HG02943 (cell line): ENCODE measurements around the gene NFKBIE.

Experiments used
- ATAC-seq: cut with Tn5 transposase; IDR thresholded peaks from one replicate; pipeline ENCODE4 v1.9.1; 2021; ENCODE audit warnings: mild to moderate bottlenecking, low read depth, moderate library complexity; ENCODE audit not compliant: unreplicated experiment

Gene NFKBIE

DNA sequence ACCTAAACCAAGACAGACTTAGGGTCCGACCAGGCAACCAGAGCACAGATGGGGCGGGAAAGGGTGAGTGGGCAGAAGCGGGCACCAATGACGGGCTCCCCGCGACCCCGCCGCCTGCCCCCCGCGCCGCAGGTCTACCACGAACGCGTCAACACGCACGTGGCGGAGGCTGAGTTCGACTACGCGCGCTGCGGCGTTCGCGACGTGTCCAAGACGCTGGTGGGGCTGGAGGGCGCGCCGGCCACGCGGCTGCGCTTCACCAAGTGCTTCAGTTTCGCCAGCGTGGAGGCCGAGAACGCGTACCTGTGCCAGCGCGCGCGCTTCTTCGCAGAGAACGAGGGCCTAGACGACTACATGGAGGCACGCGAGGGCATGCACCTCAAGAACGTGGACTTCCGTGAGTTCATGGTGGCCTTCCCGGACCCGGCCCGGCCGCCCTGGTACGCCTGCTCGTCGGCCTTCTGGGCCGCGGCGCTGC, 10.0 kb upstream of the NFKBIE start:
- ATAC-seq = no peak

DNA sequence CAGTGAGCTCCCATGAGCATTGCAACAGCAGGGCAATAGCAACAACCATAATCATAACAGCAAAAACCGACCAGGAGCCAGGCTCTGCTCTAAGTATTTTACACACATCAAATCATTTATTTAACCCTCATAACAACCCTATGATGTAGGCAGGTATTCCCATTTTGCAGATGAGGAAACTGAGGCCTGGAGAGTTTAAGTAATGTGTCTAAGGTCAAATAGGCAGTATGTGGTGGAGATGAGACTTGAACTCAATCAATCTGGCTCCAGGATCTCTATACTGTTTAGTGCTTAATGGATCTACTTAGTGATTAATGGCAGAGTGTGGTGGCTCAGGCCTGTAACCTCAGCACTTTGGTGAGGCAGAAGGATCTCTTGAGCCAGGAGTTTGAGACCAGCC, 8.3 kb upstream of the NFKBIE start:
- ATAC-seq = no peak

DNA sequence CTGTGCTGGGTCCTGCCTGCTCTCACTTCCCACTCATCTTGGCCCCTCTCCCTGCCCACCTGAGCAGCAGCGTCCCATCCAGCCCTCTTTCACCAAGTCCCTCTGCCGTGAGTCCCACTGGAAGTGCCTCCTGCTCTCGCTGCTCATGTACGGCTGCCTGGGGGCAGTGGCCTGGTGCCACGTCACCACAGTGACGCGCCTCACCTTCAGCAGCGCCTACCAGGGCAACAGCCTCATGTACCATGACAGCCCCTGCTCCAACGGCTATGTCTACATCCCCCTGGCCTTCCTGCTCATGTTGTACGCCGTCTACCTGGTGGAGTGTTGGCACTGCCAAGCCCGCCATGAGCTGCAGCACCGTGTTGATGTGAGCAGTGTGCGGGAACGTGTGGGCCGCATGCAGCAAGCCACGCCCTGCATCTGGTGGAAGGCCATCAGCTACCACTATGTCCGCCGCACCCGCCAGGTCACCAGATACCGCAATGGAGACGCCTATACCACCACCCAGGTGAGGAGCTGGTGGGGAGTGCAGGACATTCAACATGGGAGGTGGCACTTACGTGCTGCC, 7.7 kb upstream of the NFKBIE start:
- no peak for ATAC-seq

DNA sequence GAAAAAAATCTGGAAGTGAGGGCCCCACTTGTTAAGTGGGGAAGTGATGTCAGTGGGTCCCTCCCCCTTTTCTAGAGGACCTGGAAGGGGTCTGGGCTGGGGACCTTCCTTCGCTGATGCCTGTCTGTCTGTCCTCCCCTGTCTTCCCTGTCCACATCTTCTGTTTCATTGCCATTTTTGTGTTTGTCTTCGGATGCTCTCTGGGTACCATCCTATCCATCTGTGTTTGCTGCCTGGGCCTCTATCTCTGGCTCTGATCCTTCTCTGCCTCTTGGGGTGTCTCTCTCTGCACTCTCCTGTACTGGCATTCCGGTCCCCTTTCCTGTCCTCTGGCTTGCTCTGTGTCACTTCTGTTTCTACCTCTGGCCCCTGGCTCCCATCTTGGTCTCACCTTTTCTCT, 7.2 kb upstream of the NFKBIE start:
- no peak for ATAC-seq

DNA sequence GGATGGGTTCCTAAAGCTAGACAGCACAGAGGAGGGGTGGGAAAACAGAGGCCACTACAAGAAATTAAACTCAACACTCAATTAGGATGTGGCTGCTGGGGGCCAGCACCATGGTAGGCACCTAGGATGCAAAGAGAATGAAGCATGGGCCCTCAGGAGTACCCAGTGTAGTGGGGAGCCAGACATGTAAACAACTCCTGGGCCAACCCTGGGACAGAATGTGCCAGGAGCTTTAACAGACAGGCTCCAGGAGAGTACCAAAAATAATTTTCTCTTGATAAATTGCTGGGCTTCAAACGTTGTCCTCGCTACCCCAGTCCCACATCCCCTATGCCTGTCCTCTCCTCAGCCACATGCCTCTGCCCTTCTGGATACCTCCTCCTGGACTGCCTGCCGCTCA, 6.6 kb upstream of the NFKBIE start:
- ATAC-seq = no peak

DNA sequence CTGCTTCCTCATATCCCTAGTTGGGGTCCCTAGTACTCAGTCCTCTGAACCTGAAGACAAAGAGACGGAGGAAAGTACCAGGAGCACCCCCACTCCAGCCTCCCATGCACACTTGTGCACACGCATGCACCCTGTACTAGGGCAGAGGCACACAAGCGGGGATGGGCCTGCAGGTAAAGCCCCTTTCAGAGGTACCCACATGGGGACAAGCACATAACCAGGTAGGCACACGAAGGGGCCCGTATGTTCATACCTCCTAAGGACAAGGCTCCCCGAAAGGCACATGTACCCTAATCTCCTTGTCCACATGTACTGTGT, 6.0 kb upstream of the NFKBIE start:
- no peak for ATAC-seq

DNA sequence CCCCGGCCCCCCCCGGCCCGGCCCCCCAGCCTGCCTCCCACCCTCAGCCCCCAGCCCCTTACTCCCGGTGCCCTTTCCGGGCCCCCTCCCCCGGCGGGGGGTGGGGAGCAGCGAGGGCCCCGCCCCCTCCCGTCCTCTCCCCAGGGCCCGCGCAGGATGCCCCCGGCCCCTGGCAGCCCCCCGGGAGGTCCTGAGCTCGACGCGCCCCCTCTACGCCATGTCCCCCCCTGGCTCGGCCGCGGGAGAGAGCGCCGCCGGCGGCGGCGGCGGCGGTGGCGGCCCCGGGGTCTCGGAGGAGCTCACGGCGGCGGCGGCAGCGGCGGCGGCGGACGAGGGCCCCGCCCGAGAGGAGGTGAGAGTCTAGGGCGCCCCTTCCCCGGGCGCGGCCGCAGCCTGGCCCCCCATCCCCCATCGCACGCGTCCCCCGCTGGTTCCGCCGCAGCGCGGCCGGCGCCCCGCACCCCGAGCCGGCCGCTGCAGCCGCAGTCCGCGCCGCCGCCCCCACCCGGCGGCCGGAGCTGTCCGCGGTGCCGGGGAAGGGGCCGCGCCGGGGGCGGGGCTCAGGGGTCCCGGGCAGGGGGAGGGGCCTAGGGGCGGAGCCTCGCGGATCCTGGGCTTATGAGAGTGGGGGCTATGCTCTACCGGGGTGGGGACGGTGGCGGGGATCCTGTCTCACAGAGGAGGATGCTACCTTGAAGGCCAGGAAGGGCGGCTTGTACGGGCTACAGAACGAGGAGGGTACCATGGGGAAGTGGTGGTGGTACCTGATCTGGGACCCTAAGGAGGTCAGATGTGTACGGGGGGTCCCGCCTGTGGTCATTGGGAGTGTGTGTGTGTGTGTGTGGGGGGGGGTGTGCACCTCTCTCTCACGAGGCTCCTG, 5.4 kb upstream of the NFKBIE start:
- no peak for ATAC-seq

DNA sequence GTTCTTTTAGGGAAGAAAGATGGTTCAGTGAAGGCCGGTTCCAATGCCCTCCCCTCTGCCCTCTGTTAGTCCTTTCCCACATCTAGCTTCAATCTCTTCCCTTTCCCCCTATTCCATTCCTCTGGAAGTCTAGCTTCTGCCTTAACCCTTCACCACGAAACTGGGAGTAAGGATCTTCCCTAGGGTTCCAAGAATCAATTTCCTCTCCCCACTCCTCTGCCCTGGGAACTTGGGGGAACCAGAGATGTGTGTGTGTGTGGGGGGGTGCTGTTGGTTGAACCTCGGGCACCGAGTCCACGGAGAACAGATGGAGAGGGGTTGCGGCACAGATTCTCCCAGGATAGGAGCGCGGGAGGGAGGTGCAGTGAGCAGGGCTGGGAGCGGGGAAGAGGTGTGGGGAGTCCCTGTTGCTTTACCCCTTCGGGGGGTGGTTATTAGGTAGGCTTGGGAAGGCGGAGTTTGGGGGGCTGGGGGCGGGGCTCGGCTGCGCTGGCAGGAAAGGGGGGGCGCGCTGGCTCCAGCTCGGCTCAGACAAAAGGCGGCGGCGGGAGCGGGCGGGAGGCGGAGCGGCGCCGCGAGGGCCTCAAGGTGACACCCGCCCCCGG, 4.7 kb upstream of the NFKBIE start, which contains the start of gene TMEM151B:
Gene TMEM151B (plus strand): TSS at position 530 of the 605 bp plus-strand sequence. CDS start 293 bp downstream, outside the sequence.
- ATAC-seq = no peak

DNA sequence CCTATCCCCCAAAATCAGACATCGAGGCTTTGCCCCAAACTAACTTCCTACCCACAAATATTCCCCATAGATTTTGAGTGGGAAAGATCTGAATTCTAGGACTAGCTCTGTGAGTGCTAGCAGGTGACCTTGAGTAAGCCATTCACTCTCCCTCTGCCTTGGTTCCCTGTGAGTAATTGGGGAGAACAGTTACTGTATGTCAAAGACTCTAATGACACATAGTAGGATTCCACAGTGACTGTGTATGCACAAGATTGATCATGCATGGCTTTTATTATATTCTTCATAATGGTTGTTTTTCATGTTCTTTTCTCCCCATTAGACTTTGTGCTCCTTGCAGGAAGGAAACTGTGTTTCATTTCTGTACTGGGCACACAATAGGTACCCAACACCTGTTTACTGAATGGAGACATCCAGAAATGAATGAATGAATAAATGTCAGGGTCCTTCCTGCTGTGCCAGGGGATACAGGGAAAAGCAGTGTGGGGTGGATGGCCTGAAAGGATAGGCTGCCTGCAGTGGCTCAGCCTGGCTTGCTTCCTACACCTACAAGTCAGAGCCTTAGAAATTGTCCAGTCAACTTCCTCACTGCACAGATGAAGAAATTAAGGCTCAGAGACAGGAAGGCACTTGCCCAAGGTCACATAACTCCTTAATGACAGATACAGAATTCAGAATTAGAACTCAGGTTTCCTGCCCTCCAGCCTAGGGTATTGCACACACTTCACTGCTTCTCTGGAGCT, 4.0 kb upstream of the NFKBIE start:
- ATAC-seq = no peak

DNA sequence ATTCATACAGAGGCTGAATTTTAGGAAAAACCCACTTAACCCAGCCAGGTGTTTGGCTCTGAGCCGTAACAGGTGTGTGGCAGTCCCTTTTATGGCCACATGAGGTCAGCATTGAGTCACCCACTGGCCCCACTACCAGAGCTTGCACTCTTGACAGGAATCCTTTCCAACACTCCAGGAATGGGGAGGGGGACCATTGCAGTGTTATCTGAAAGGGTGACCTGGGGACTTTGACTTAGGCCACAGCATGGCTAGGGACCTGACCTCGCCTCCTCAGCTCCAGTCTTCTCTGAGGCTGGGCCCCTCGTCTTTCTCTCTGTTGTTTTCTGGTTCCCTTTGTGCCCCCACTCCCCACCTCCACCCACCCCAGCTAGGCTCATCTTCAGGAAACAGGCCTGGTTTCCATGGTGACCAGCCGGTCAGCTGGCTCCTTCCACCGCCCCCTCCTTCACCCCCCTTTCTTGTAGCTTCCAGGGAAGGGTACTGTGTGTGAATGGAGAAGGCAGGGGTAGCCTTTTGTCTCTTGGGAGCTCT, 2.8 kb upstream of the NFKBIE start:
- ATAC-seq = no peak

DNA sequence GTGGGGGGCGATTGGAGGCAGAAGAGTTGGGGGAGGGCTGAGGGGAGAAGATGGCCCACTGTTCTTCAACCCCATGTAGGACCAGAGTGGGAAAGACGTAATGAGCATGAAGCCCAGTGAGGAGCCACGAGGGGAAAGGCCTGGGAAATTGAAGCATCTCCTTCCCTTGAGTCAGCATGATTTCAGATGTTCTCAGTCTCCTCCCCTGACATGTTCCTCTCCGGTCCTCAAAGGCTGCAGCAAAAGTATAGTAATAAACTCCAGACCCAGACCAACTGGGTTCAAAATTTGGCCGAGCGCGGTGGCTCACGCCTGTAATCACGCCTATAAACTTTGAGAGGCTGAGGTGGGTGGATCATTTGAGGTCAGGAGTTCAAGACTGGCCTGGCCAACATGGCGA, 1.9 kb upstream of the NFKBIE start:
- no peak for ATAC-seq

DNA sequence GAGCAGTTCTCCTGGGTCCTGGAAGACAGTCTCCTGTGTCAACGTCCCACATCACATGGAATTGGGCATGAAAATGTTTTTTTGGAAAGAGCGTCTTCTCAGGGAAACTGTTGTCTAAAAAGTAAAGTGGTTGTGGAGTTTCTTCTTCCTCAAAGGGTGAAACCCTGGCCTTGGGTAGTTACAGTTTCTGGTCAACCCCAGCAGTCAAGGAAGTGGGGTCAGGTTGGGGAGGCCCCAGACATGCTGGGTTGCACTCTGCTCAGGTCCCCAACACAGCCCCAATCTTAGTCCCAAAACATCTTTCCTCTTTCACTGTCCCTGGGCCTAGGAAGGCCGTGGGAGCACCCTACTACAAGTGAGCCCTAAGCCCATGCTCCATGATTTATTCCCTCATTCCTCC, 996 bp upstream of the NFKBIE start:
- ATAC-seq = no peak

DNA sequence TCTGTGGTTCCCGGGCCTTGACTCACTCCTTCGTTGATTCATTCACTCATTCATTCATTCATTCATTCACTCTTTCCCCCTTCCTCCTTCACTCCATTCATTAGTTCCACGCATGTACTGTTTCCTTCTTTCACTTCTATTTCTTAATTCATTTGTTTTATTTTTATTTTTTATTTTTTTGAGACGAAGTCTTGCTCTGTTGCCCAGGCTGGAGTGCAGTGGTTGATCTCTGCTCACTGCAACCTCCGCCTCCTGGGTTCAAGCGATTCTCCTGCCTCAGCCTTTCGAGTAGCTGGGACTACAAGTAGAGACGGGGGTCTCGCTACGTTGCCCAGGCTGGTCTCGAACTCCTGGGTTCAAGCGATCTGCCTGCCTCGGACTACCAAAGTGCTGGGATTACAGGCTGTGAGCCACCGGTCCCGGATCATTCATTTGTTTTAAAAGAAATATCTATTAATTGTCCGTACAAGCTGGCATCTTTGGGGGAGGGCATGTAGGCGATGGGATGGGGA, 427 bp upstream of the NFKBIE start:
- ATAC-seq = no peak

DNA sequence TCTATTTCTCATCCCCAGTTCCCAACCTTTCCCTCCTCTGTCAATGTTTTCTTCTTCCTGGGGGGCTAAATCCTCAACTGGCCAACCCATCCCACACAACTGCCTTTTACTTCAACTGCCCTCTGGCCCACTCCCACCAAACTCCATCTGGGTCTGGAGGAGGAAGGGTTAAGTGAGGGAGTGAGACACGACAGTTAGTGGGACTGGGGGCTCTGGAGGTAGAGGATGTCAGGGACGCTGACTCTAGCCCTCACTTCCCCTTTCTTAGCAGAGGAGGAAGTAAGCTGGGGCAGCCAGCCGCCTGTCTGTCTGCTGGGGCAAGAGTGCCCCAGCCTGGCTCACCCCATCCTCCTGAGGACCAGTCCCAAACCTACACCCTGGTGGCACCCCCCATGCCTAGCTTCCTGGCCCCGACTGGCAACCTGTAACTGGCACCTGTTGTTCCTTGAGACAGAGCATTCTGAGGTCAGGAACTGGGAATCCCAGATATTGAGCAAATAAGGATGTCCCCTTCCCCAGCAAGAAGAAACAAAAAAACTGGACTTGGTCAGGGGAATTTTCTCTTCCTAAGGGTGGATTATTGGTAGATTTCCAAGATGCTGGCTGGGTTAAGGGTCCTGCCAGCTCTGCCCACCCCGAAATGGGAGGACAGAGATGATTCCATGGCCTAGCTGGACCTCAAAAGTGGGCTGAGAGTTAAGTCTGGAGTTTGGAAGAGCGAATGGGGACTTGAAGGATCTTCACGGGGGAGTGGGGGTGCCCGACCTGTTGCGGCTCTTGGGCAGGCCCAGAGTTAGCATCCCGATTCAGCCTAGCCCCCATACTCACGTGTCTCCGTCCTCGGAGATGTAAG, 971 bp downstream of the NFKBIE start:
- peak; percentile 44 for ATAC-seq

DNA sequence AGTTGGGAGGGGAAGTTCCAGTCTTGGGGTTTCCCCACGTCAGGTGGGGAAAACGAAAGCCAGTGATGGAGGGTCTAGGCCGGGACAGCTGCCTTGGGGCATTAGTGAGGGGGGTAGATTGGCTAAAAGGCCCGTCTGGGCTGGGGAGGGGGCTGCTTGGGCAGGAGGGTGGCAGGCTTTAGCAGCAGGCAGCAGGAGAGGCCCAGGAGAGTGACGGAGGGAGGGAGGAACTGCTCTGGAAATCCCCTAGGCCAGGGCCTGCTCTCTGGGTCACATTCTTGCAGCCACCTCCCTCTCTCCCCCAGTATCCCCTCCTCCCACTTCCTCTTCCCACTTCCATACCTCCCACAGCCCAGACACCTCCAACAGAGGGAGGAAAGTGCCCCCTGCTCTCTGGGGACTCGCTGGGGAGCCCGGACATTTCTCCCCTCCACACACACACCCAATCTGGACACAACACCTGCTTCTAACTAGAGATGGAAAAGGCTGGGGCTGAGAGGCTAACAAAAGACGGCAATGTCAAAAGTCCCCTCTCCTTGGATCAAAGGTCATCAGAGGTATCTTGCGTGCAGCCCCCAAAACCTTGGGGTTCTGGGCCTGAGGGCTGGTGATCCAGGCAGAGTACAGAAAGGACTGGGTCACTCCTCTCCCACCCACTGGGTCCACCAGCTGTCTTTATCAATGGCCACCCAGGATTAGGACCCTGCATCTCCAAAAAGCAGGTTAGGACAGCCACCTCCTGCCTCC, 1.8 kb downstream of the NFKBIE start:
- no peak for ATAC-seq

DNA sequence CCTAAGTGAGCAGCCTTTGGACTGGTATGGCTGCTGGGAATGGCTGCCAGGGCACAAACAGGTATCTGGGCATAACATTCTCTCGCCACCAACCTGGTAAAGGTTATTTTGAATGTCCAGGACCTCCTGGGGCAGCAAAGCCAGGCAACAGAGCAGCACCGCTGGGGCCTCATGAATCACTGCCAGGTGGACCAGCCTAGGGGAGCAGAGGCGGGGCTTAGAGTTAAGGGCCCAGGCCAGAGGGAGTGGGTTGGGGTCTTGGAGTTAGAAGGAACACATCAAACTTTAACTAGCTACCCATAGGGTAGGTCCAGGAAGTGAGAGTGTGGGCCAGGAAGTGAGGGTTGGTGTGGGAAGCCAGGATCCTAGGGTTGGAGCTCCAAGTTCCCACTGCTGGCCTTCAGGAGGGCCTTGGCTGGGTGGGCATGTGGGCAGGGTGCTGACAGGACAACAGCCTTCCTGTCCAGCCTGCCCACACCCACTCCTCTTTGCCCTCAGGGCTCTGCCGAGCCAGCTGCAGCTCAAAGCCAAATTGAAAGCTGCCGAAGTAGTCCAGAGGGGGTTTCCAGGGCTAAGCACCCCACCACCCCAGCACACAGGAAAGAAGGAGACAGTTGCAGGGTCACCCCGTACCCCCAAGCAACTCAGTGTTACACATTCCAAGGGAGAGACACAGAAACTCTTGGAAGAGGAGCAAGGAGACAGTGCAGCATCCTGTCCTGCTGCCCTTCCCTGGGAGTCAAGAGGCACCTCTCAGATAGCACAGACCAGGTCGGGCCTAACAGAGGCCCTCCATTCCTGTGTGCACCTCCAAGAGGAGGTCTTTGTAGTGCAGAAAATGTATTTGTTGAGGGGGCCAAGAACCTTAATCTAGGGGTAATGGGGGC, 2.6 kb downstream of the NFKBIE start:
- no peak for ATAC-seq

DNA sequence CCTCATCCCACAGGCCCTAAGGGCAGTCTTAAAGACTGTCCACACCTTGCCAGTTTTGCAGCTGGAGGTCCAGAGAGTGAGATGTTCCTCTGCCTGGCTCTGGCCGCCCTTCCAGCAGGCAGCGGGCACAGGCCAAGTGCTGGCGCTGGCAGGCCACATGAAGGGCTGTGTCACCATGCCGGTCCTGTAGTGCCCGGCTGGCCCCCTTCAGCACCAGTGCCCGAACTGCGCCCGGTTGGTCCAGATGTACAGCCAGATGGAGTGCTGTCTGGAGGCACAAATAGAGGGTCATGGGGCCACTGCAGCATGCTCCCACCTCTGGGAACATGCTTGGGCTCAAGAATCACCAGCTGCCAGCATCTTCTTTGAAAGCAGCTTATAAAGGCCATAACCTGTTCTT, 3.8 kb downstream of the NFKBIE start:
- no peak for ATAC-seq
